SK-N-SH (cell line): ENCODE results near the gene RGPD3. TPM values are rescaled to one million over a fixed set of nuclear protein-coding genes. Genes with fewer than 3 reads are reported as not detected.

Source experiments
- CTCF ChIA-PET: fragments of 300-600, 350-600 bp; formaldehyde crosslinking; extraction: SDS; loops from one replicate; lab custom pipeline; 2021; lab: Yijun Ruan, JAX
- POLR2A ChIA-PET: fragments of 350-600 bp; sonication (Branson Sonifier 250); formaldehyde crosslinking; extraction: SDS; loops from one replicate; lab custom pipeline; 2020; ENCODE audit warnings: antibody characterized with exemption, inconsistent platforms; lab: Yijun Ruan, JAX
- DNase-seq: peaks from one replicate; pipeline ENCODE4 v3.0.0; 2012
- H2AFZ ChIP-seq: fragments of 200-600 bp; sonication (generic); 2 replicates; pipeline ENCODE4 v1.8.1; 2016; ENCODE audit warnings: antibody characterized with exemption, mild to moderate bottlenecking, low read depth
- H3F3A ChIP-seq: fragments of 200-600 bp; sonication (generic); replicated peaks from 2 replicates; pipeline ENCODE3; 2016; ENCODE audit warnings: antibody characterized with exemption, mild to moderate bottlenecking; ENCODE audit not compliant: insufficient read depth
- H3K27ac ChIP-seq, 2 experiments: fragments of 200-500 bp in 1 of 2; fragments of 200-600 bp in 1 of 2; sonication (Bioruptor generic) in 1 of 2; sonication (generic), shearing (Covaris generic) in 1 of 2; 2 replicates each; pipeline versions ENCODE4 v1.5.1 to v1.6.1; 2014 to 2016; ENCODE audit warnings: low read depth in 2 of 2, inconsistent platforms in 1 of 2, low read length in 1 of 2, mild to moderate bottlenecking in 1 of 2, mixed read lengths in 1 of 2
- H3K27me3 ChIP-seq: fragments of 200-600 bp; sonication (generic), shearing (Covaris generic); 2 replicates; pipeline ENCODE4 v1.6.1; 2016; ENCODE audit warnings: mixed run types; ENCODE audit not compliant: insufficient read depth
- H3K36me3 ChIP-seq, 2 experiments: fragments of 200-500 bp in 1 of 2; fragments of 200-600 bp in 1 of 2; sonication (Bioruptor generic) in 1 of 2; sonication (generic) in 1 of 2; replicated peaks in 1 of 2; 2 replicates each; pipeline versions ENCODE3 to v1.5.1; 2014 to 2016; ENCODE audit warnings: low read length in 1 of 2, mild to moderate bottlenecking in 1 of 2; ENCODE audit not compliant: insufficient read depth in 2 of 2, control insufficient read depth in 1 of 2
- H3K4me1 ChIP-seq, 2 experiments: fragments of 200-500 bp in 1 of 2; fragments of 200-600 bp in 1 of 2; sonication (Bioruptor generic) in 1 of 2; sonication (generic), shearing (Covaris generic) in 1 of 2; 2 replicates each; pipeline versions ENCODE4 v1.5.1 to v1.6.1; 2014 to 2016; ENCODE audit warnings: low read depth in 1 of 2, low read length in 1 of 2, mixed run types in 1 of 2; ENCODE audit not compliant: insufficient read depth in 2 of 2, control insufficient read depth in 1 of 2
- H3K4me2 ChIP-seq: fragments of 200-600 bp; sonication (generic), shearing (Covaris generic); 2 replicates; pipeline ENCODE4 v1.6.1; 2017; ENCODE audit warnings: mixed run types
- H3K4me3 ChIP-seq, 2 experiments: fragments of 200-500 bp in 1 of 2; fragments of 200-600 bp in 1 of 2; sonication (Bioruptor generic) in 1 of 2; sonication (generic), shearing (Covaris generic) in 1 of 2; 2 replicates each; pipeline versions ENCODE4 v1.5.1 to v1.8.1; 2014 to 2016; ENCODE audit warnings: low read depth in 2 of 2, inconsistent platforms in 1 of 2, low read length in 1 of 2, mild to moderate bottlenecking in 1 of 2, mixed read lengths in 1 of 2, moderate library complexity in 1 of 2
- H3K79me2 ChIP-seq: fragments of 200-600 bp; sonication (generic); 2 replicates; pipeline ENCODE4 v1.8.1; 2017; ENCODE audit warnings: mild to moderate bottlenecking; ENCODE audit not compliant: insufficient read depth
- H3K9ac ChIP-seq: fragments of 200-600 bp; sonication (generic); 2 replicates; pipeline ENCODE4 v1.6.1; 2017; ENCODE audit warnings: mixed run types
- H3K9me2 ChIP-seq: fragments of 200-600 bp; sonication (generic); 2 replicates; pipeline ENCODE4 v1.6.1; 2017; ENCODE audit warnings: mixed run types
- H3K9me3 ChIP-seq: fragments of 200-600 bp; sonication (generic); 2 replicates; pipeline ENCODE4 v1.6.1; 2017; ENCODE audit warnings: mixed run types, mild to moderate bottlenecking, moderate library complexity
- H4K20me1 ChIP-seq: fragments of 200-600 bp; sonication (generic); 2 replicates; pipeline ENCODE4 v1.6.1; 2017; ENCODE audit warnings: mild to moderate bottlenecking, mixed run types; ENCODE audit not compliant: insufficient read depth
- EP300 ChIP-seq, 2 experiments: IDR thresholded peaks; 2 replicates each; pipeline versions ENCODE4 v1.4.0 to v1.6.1; 2012; ENCODE audit warnings: borderline replicate concordance in 1 of 2, low read depth in 1 of 2, low read length in 1 of 2
- FOXJ3 ChIP-seq: sonication (generic); formaldehyde crosslinking; IDR thresholded peaks from 2 replicates; pipeline ENCODE4 v1.5.1; 2020; ENCODE audit warnings: mild to moderate bottlenecking, missing genetic modification reagents
- MAX ChIP-seq: IDR thresholded peaks from 2 replicates; pipeline ENCODE4 v1.4.0; 2012; ENCODE audit warnings: low read depth
- MXI1 ChIP-seq: IDR thresholded peaks from 2 replicates; pipeline ENCODE4 v1.6.1; 2012; ENCODE audit warnings: mild to moderate bottlenecking, low read depth, low read length, improper control_type of control experiment
- POLR2AphosphoS5 ChIP-seq: IDR thresholded peaks from 2 replicates; pipeline ENCODE4 v1.6.1; 2012; ENCODE audit warnings: low read depth, low read length
- RXRA ChIP-seq: IDR thresholded peaks from 2 replicates; pipeline ENCODE4 v1.4.0; 2012; ENCODE audit warnings: low read depth, mild to moderate bottlenecking, borderline replicate concordance
- TAF1 ChIP-seq: IDR thresholded peaks from 2 replicates; pipeline ENCODE4 v1.6.1; 2012; ENCODE audit warnings: low read depth, mild to moderate bottlenecking, low read length, moderate library complexity, borderline replicate concordance
- TEAD4 ChIP-seq: IDR thresholded peaks from 2 replicates; pipeline ENCODE4 v1.4.0; 2012; ENCODE audit warnings: mild to moderate bottlenecking, borderline replicate concordance; ENCODE audit not compliant: insufficient read depth
- USF2 ChIP-seq: fragments of 150-350 bp; IDR thresholded peaks from 2 replicates; pipeline ENCODE4 v1.6.1; 2017; ENCODE audit warnings: antibody characterized with exemption, low read length, low read depth, borderline replicate concordance
- WGBS: methylation state at CpG from one replicate; pipeline ENCODE4 v1.1.6; 2017; ENCODE audit warnings: low lambda C conversion rate; 5-methylcytosine and 5-hydroxymethylcytosine counted together
- polyA plus RNA-seq, 3 experiments: library from polyadenylated mRNA; depleted of rRNA; stranded (reverse); fragments of >200 nt; gene quantifications; 2 replicates each; pipeline ENCODE4 v1.2.3, GENCODE V29; 2012
- TF ChIP-seq, protein P1 (sequence below): IDR thresholded peaks from 2 replicates; pipeline ENCODE4; 2012
- TF ChIP-seq, protein P2 (sequence below): IDR thresholded peaks from 2 replicates; pipeline ENCODE4 v1.6.1; 2012; ENCODE audit warnings: mild to moderate bottlenecking, low read depth, low read length, moderate library complexity

Gene RGPD3
- polyA plus RNA-seq, 1 of the 3 experiments (the other 2 are of a cell fraction), result 0.05 TPM

DNA sequence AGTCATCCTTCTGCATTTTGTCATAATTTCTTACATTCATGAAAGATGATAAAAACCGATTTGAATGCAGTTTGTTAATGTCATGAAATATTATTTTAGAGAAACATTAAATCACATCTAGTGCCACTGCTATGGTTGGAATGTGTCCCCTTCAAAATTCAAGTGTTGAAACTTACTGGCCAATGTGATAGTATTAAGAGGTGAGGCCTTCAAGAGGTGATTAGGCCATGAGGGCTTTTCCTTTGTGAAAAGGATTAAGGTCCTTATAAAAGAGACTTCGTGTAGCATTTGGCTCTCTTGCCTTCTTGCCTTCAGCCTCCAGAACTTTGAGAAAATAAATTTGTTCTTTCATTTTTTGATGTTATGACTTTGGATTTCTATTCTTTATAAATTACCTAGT, 117.2 kb downstream of the RGPD3 start:
- CTCF ChIA-PET, result no interaction called here
- no peaks in the 10 kb centered on the region for H3K27me3 ChIP-seq
- WGBS, result 20% methylated on average over 2 of the region's 2 CpGs
- H3K9me3 ChIP-seq, result no peaks in the 10 kb centered on the region
- no peak overlapping the region for H3K27ac ChIP-seq
- no peaks in the 10 kb centered on the region for H3K36me3 ChIP-seq
- TF ChIP-seq TAF1, result no peak
- H3F3A ChIP-seq, result no peaks in the 10 kb centered on the region
- H3K4me2 ChIP-seq, result no peak overlapping the region
- H3K4me1 ChIP-seq, result no peaks in the 10 kb centered on the region
- H3K79me2 ChIP-seq, result no peaks in the 10 kb centered on the region
- no peak overlapping the region for H3K9ac ChIP-seq
- no peak overlapping the region for H2AFZ ChIP-seq
- POLR2A ChIA-PET, result no interaction called here
- no peak for DNase-seq
- H3K9me2 ChIP-seq, result no peaks in the 10 kb centered on the region
- no peak overlapping the region for H3K4me3 ChIP-seq
- H4K20me1 ChIP-seq, result no peaks in the 10 kb centered on the region

DNA sequence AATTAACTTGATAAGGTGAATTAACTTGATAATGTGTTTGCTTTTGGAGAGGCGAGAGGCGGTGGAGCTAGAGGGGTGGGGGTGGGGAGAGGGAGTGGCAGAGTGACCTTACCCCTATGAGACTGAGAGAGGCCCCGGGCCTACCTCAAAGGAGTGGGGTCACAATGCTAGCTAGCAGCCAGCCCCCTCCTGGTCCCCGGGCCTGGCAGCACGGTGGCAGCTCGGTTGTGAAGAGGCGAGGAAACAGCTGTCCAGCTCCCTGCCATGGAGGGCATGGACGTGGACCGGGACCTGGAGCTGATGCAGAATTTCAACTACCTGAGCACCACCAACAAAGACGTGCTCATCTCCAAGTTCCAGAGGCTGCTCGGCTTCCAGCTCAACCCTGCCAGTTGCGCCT, 123.9 kb downstream of the RGPD3 start:
- Histone ChIP-seq H2AFZ (no peak overlapping the region), H3K27me3 (no peaks in the 10 kb centered on the region), H3K27ac (no peak overlapping the region), H3K4me2 (no peak overlapping the region), H3K9me3 (no peaks in the 10 kb centered on the region), H3K4me1 (peaks cover 0 to 8% of the 10 kb centered on the region in 2 experiments; a peak in 2 of 4 replicates), H3F3A (no peaks in the 10 kb centered on the region), H4K20me1 (no peaks in the 10 kb centered on the region), H3K9ac (no peak overlapping the region), H3K9me2 (no peaks in the 10 kb centered on the region), H3K36me3 (no peaks in the 10 kb centered on the region), H3K79me2 (no peaks in the 10 kb centered on the region), H3K4me3 (no peak overlapping the region)
- 57% methylated on average over 5 of the region's 12 CpGs for WGBS
- DNase-seq, result no peak
- ChIA-PET POLR2A (no interaction called here), CTCF (no interaction called here)
- TF ChIP-seq EP300 (IDR thresholded peaks at IDR 0.05; ENCODE audit: borderline replicate concordance in 1 of 2, low read depth in 1 of 2, low read length in 1 of 2), result no peak
- TF ChIP-seq, protein P1, sequence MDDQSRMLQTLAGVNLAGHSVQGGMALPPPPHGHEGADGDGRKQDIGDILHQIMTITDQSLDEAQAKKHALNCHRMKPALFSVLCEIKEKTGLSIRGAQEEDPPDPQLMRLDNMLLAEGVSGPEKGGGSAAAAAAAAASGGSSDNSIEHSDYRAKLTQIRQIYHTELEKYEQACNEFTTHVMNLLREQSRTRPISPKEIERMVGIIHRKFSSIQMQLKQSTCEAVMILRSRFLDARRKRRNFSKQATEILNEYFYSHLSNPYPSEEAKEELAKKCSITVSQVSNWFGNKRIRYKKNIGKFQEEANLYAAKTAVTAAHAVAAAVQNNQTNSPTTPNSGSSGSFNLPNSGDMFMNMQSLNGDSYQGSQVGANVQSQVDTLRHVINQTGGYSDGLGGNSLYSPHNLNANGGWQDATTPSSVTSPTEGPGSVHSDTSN, result no peak
- no peak for TF ChIP-seq FOXJ3
- no peak for TF ChIP-seq TEAD4
- no peak for TF ChIP-seq POLR2AphosphoS5
- TF ChIP-seq MAX, result no peak
- no peak for TF ChIP-seq RXRA
- TF ChIP-seq, protein P2, sequence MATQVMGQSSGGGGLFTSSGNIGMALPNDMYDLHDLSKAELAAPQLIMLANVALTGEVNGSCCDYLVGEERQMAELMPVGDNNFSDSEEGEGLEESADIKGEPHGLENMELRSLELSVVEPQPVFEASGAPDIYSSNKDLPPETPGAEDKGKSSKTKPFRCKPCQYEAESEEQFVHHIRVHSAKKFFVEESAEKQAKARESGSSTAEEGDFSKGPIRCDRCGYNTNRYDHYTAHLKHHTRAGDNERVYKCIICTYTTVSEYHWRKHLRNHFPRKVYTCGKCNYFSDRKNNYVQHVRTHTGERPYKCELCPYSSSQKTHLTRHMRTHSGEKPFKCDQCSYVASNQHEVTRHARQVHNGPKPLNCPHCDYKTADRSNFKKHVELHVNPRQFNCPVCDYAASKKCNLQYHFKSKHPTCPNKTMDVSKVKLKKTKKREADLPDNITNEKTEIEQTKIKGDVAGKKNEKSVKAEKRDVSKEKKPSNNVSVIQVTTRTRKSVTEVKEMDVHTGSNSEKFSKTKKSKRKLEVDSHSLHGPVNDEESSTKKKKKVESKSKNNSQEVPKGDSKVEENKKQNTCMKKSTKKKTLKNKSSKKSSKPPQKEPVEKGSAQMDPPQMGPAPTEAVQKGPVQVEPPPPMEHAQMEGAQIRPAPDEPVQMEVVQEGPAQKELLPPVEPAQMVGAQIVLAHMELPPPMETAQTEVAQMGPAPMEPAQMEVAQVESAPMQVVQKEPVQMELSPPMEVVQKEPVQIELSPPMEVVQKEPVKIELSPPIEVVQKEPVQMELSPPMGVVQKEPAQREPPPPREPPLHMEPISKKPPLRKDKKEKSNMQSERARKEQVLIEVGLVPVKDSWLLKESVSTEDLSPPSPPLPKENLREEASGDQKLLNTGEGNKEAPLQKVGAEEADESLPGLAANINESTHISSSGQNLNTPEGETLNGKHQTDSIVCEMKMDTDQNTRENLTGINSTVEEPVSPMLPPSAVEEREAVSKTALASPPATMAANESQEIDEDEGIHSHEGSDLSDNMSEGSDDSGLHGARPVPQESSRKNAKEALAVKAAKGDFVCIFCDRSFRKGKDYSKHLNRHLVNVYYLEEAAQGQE, result no peak
- TF ChIP-seq USF2, result no peak
- no peak for TF ChIP-seq MXI1
